Vein endothelial cell (primary cell): ENCODE results near the gene ANKRA2. TPM values are rescaled to one million over a fixed set of nuclear protein-coding genes. Genes with fewer than 3 reads are reported as not detected.

Experiments
- total RNA-seq: library from RNA; depleted of rRNA; stranded (reverse); fragments of >200 nt; gene quantifications from 2 replicates; pipeline ENCODE4 v1.2.3, GENCODE V29; 2012

The ANKRA2 gene, protein sequence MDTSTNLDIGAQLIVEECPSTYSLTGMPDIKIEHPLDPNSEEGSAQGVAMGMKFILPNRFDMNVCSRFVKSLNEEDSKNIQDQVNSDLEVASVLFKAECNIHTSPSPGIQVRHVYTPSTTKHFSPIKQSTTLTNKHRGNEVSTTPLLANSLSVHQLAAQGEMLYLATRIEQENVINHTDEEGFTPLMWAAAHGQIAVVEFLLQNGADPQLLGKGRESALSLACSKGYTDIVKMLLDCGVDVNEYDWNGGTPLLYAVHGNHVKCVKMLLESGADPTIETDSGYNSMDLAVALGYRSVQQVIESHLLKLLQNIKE
- 12.4 and 12.7 TPM in 2 replicates for total RNA-seq

DNA sequence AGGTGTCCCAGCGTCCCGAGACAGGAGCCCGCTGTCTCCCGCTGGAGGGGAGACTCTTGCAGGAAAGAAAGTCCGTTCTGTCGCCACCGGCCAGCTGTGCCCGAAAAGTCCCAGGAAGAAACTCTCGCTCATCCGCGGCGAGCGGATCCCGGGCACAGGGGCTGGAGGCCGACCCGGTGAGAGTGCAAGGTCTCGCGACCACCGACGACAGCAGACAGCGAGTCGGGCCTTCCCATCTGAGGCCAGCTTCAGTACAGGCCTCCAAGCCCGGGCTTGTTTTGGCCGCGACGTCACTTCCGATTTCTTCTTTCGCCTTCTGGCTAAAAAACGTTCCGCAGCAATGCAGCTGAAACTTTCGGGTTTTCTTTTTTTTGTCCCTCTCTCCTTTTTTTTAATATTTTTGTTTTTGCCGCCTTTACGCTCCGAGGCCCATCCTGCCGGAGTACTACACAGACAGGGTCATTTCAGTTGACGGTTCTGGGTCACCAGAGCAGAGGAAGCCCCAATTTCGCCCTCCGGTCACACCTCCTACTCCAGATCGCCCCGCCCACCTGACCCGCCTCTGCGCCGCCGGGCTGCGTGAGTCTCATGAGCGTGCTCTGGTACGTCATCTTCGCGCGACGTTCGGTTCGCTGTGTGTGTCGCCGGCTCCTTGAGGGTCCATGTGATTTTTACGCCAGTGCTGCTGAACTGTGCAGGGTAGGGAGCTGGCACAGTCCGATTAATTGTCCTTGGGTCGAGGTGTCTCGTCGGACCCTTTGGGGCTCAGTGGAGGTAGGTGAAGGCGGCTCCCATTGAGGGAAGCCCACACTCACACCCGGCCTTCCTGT lies at the start of gene ANKRA2, which contains the start of gene UTP15:
Gene ANKRA2, minus strand, starts transcription at position 501 of the 830 bp plus-strand sequence. CDS start 2,758 bp downstream, outside the sequence.
Gene UTP15, plus strand, starts transcription at position 605 of the 830 bp plus-strand sequence. CDS start 1,602 bp downstream, outside the sequence.

Other genes with a start within 250 kb of the ANKRA2 start
- gene FOXD1, start 116.9 kb downstream of the ANKRA2 start, total RNA-seq = under 0.01 and 0.10 TPM in 2 replicates
- gene BTF3, start 67.2 kb downstream of the ANKRA2 start, total RNA-seq = 358 and 395 TPM in 2 replicates
- gene UTP15, start 104 bp upstream of the ANKRA2 start, total RNA-seq = 29.4 and 41.3 TPM in 2 replicates
- gene ARHGEF28, start 60.6 kb upstream of the ANKRA2 start, total RNA-seq = 154 TPM in 2 replicates